NCI-H524 treated with DMSO at 0.1 percent for 48 hours (cell line): ENCODE data around the gene A4GALT.

Experiments used
- DNase-seq: peaks from one replicate; lab custom pipeline; 2025; lab: John Stamatoyannopoulos, UW

Gene A4GALT

GRCh38 chr22:42648368-42649245 is 72.1 kb downstream of the A4GALT start:
- no peak for DNase-seq

GRCh38 chr22:42648017-42648367 is 72.7 kb downstream of the A4GALT start:
- DNase-seq = no peak

DNA sequence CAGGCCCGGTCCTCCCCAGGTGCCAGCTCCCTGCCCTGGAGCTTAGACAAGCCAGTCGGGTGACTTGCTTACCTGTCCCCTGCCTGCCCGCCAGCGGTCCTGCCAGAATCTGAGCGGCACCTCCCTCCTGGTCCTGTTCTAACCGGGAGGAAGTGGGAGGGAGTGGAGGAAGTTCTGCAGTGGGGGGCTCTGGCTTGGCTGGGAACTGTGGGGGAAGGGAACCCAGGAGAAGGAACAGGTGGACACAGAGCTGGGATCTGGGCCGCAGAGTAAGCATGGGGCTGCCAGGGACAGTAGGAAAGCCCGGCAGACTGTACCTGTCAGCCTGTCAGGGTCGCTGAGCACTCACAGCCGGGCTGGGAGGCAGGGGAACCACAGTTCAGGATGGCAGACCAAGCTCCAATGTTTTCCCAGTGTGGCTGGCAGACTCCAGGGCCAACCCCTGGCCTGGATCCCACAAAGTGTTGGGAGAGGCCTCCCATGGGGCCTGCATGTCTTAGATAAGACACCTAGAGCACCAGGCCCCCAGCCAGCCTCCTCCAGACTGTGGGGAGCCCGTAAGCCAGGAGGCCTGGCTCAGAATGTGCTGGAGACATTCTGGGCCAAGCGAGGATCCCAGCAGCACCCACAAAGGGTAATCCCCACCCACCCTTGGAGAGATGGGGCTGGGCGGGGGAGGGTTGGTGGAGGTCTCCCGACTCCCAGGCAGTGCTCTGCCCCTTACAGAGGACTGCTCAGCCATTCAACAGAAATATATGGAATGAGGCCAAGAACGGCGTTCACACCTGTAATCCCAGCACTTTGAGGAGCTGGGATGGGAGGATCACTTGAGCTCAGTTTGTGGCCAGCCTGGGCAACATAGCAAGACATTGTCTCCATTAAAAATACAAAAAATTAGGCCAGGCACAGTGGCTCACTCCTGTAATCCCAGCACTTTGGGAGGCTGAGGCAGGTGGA is 73.8 kb downstream of the A4GALT start:
- DNase-seq = no peak

DNA sequence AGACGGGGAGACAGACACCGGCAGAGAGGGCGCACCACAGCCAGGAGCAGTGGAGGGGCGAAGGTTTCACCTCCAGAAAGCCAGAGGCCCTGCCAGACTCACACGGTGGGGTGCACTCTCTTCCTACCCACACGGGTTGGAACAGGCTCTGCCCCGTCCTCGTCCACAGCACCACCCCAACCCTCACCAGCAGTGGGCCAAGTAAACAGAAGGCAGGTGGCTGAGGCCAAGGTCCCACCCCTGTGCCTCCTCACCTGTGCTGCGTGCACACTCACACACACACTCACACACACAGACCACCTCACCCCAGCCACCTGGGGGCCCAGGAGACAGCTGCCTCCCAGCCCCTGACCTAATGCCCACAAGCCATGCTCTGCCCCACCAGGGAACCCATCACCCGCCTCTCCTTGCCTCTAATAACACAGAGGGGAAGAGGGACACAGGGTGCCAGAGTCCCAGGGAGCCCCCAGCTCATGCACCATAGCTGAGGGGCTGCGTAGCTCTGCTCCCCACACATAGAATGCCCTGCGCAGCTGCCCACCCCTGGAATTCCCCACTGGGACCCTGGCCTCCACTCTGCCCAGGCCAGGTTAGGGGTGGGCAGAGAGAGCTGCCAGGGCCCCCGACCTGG is 74.6 kb downstream of the A4GALT start:
- DNase-seq = no peak

DNA sequence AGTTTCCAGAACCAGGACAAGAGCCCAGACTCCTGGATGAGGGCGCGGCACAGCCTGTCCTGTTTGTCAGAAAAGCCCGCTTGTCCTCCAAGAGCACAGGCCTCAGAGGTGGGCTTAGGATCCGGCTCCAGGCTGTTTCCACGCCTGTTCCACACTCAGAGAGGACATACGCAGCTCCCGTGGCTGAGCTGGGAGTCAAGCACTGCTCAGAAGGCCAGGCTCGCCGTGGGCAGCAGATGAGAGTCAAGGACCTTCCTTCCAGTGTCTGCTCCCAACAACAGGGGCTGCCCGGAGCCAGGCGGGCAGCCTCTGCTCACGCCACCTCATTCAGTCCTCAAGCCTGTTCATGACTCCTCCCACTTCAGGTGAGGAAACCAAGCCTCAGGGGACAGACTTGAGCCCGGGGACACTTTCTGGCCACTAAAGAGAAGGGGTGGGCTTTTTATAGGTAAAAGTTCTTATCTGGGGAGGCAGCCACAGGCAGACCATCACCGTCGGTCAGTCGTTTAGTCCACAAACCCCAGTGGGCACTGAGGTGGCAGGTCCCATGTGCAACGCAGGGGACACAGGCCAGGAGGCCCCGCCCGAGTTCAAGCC is 75.2 kb downstream of the A4GALT start:
- no peak for DNase-seq

DNA sequence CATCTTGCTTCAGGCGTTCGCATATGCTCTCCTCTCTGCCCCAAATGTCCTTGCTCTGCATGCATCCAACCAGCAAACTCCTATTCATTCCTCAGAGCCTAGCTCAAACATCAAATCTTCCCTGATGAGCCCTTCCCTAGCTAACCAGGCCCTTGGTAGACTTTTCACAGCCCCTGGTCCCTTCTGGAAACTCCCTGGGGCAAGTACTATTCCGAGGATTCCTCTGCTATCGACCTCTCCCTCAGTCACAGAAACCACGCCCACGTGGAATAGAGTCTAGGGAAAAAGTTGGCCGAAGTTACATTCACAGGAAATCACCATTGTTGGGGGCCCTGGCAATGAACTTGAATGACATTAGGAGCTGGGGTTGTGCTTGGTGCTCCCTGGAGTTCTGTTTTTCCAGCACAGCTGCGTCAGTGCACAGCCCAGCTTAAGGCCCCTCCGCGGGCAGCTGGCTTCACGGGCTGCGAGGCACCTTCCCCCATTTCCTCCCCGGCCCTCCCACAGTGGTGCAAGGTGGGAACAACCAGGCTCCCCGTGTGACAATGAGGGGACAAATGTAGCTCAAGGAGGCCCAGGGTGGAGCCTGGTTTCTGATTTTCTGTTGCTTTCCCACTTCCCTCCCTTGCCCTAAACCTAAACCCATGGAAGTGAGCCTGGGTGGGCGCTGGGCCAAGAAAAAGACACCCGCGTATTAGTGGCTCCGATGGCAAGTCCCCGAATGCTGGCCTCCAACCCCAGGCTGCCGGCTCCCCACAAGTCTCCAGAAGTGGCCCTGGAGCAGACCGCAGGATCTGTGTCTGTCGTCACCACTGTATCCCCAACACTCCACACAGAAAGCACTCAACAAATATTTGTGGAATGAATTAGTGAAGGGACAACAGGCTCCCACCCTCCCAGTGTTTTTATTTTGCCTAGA is 76.0 kb downstream of the A4GALT start:
- no peak for DNase-seq

- no peak for DNase-seq
Measured at GRCh38 chr22:42643634-42644421, 76.8 kb downstream of the A4GALT start.

- no peak for DNase-seq
Measured at GRCh38 chr22:42642806-42643633, 77.7 kb downstream of the A4GALT start.
